Neural progenitor cell (in vitro differentiated cells): ENCODE results near the gene GAS2. TPM values are rescaled to one million over a fixed set of nuclear protein-coding genes. Genes with fewer than 3 reads are reported as not detected.

ENCODE experiments used
- DNase-seq: peaks from one replicate; pipeline ENCODE4 v3.0.0-alpha.2; 2016; ENCODE audit warnings: low spot score
- H2AFZ ChIP-seq: fragments of 200-600 bp; sonication (generic); replicated peaks from 2 replicates; pipeline ENCODE4 v1.6.1; 2016; ENCODE audit warnings: antibody characterized with exemption
- H3F3A ChIP-seq: fragments of 200-600 bp; sonication (generic); 2 replicates; pipeline ENCODE4 v1.6.1; 2016; ENCODE audit warnings: antibody characterized with exemption, low read depth
- H3K27ac ChIP-seq: fragments of 200-600 bp; sonication (generic); 2 replicates; pipeline ENCODE4 v1.5.1; 2016; ENCODE audit warnings: mild to moderate bottlenecking
- H3K27me3 ChIP-seq: fragments of 200-600 bp; sonication (generic); 2 replicates; pipeline ENCODE4 v1.6.1; 2016; ENCODE audit warnings: mild to moderate bottlenecking, moderate library complexity
- H3K36me3 ChIP-seq: fragments of 200-600 bp; sonication (generic); 2 replicates; pipeline ENCODE4 v1.5.1; 2016
- H3K4me1 ChIP-seq: fragments of 200-600 bp; sonication (generic); 2 replicates; pipeline ENCODE4 v1.6.1; 2016; ENCODE audit warnings: mixed run types
- H3K4me2 ChIP-seq: fragments of 200-600 bp; sonication (generic); 2 replicates; pipeline ENCODE4 v1.6.1; 2016
- H3K4me3 ChIP-seq: fragments of 200-600 bp; sonication (generic); 2 replicates; pipeline ENCODE4 v1.5.1; 2016
- H3K79me2 ChIP-seq: fragments of 200-600 bp; sonication (generic); 2 replicates; pipeline ENCODE4 v1.6.1; 2016; ENCODE audit warnings: low read depth
- H3K9ac ChIP-seq: fragments of 200-600 bp; sonication (generic); 2 replicates; pipeline ENCODE4 v1.6.1; 2016
- H3K9me3 ChIP-seq: fragments of 200-600 bp; sonication (generic); 2 replicates; pipeline ENCODE4 v1.5.1; 2016; ENCODE audit warnings: low read depth
- H4K20me1 ChIP-seq: fragments of 200-600 bp; sonication (generic); 2 replicates; pipeline ENCODE4 v1.6.1; 2016; ENCODE audit warnings: low read depth
- H3K27ac Mint-ChIP-seq: 3 replicates; pipeline ENCODE4 v1.8.0; 2021; ENCODE audit warnings: mixed read lengths
- H3K27me3 Mint-ChIP-seq: 2 replicates; pipeline ENCODE4 v1.8.0; 2022; ENCODE audit warnings: low read depth, mild to moderate bottlenecking, inconsistent platforms, moderate library complexity, mixed read lengths; ENCODE audit not compliant: insufficient read depth
- H3K36me3 Mint-ChIP-seq: 3 replicates; pipeline ENCODE4 v1.8.0; 2021; ENCODE audit warnings: mixed read lengths
- H3K4me1 Mint-ChIP-seq: 3 replicates; pipeline ENCODE4 v1.8.0; 2021; ENCODE audit warnings: mixed read lengths
- H3K4me3 Mint-ChIP-seq: 3 replicates; pipeline ENCODE4 v1.8.0; 2021; ENCODE audit warnings: mild to moderate bottlenecking, moderate library complexity, mixed read lengths
- H3K9me3 Mint-ChIP-seq: 3 replicates; pipeline ENCODE4 v1.8.0; 2020; ENCODE audit warnings: mixed read lengths
- EZH2 ChIP-seq: fragments of 200-600 bp; sonication (generic); IDR thresholded peaks from 2 replicates; pipeline ENCODE4 v1.6.1; 2017; ENCODE audit warnings: antibody characterized with exemption, mild to moderate bottlenecking, moderate library complexity
- EZH2phosphoT487 ChIP-seq: fragments of 200-600 bp; sonication (generic); IDR thresholded peaks from 2 replicates; pipeline ENCODE4 v1.6.1; 2017; ENCODE audit warnings: antibody characterized with exemption
- total RNA-seq: library from RNA; depleted of rRNA; stranded (reverse); fragments of >200 nt; gene quantifications from 2 replicates; pipeline ENCODE4 v1.2.3, GENCODE V29; 2015; ENCODE audit warnings: low replicate concordance
- TF ChIP-seq, protein P1 (sequence below): fragments of 200-600 bp; sonication (generic); IDR thresholded peaks from 2 replicates; pipeline ENCODE4 v1.5.1; 2017; ENCODE audit warnings: antibody characterized with exemption, mild to moderate bottlenecking

GAS2 gene
- total RNA-seq, 1 donor from 2014 or later, result 6.4 TPM

DNA sequence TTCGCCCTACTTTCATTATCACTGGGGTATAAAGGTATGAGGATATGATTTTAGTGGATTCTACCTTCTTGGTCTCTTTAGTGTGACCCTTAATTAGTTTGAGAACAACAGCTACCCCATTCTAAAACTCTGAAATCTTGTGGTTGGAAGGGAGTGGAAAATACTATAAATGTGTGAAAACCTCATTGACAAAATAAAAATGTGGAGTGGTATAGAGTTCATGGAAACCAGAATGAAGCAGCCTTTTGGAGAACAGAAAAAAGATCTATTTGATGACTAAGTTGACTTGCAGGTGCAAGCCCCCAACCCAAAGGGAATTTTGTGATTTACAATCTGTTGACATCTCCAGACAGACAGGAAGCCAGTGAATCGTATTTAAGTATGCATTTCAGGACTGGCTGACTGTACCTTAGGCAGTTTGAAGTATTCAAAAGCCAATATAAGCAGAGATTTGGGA, 75.8 kb downstream of the GAS2 start:
- TF ChIP-seq, protein P1, sequence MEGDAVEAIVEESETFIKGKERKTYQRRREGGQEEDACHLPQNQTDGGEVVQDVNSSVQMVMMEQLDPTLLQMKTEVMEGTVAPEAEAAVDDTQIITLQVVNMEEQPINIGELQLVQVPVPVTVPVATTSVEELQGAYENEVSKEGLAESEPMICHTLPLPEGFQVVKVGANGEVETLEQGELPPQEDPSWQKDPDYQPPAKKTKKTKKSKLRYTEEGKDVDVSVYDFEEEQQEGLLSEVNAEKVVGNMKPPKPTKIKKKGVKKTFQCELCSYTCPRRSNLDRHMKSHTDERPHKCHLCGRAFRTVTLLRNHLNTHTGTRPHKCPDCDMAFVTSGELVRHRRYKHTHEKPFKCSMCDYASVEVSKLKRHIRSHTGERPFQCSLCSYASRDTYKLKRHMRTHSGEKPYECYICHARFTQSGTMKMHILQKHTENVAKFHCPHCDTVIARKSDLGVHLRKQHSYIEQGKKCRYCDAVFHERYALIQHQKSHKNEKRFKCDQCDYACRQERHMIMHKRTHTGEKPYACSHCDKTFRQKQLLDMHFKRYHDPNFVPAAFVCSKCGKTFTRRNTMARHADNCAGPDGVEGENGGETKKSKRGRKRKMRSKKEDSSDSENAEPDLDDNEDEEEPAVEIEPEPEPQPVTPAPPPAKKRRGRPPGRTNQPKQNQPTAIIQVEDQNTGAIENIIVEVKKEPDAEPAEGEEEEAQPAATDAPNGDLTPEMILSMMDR, result no peak
- TF ChIP-seq EZH2phosphoT487 (no peak), EZH2 (no peak)
- no peaks in the 10 kb centered on the region for H4K20me1 ChIP-seq
- H3K4me3 ChIP-seq, result no peak overlapping the region
- H2AFZ ChIP-seq, result no peak overlapping the region
- Mint-ChIP-seq H3K27ac (no peak overlapping the region), H3K9me3 (no peaks in the 10 kb centered on the region), H3K27me3 (no peaks in the 10 kb centered on the region), H3K4me1 (no peaks in the 10 kb centered on the region), H3K36me3 (no peaks in the 10 kb centered on the region), H3K4me3 (no peak overlapping the region)
- no peaks in the 10 kb centered on the region for H3F3A ChIP-seq
- H3K36me3 ChIP-seq, result no peaks in the 10 kb centered on the region
- H3K9me3 ChIP-seq, result no peaks in the 10 kb centered on the region
- no peaks in the 10 kb centered on the region for H3K79me2 ChIP-seq
- no peaks in the 10 kb centered on the region for H3K27me3 ChIP-seq
- no peak overlapping the region for H3K4me2 ChIP-seq
- H3K4me1 ChIP-seq, result no peaks in the 10 kb centered on the region
- no peak overlapping the region for H3K27ac ChIP-seq
- no peak for DNase-seq
- no peak overlapping the region for H3K9ac ChIP-seq

DNA sequence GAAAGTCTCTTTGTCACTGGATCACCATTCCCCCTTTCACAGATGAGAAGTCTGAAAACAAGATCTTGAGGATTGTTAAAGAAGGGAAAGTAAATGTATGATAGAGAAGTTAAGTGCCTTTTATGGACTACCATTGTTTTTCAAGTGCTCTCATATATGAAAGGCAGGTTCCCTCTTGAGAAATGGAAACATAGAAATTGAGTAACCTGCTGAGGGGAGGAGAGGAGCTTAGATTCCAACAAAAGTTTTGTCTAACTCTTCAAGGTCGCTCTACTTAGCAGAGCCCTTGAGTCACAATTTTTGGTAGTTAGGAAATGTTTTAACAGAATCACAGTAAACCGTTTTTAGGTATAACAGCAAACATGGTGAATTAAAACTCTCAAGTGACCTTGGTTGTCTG, 83.1 kb downstream of the GAS2 start:
- Histone ChIP-seq H2AFZ (no peak overlapping the region), H3F3A (no peaks in the 10 kb centered on the region), H3K4me2 (no peak overlapping the region), H3K27ac (no peak overlapping the region), H3K36me3 (no peaks in the 10 kb centered on the region), H3K27me3 (peaks cover 4% of the 10 kb centered on the region), H3K9me3 (no peaks in the 10 kb centered on the region), H4K20me1 (no peaks in the 10 kb centered on the region), H3K4me1 (peaks cover 8% of the 10 kb centered on the region), H3K4me3 (no peak overlapping the region), H3K79me2 (no peaks in the 10 kb centered on the region), H3K9ac (no peak overlapping the region)
- H3K9me3 Mint-ChIP-seq, result no peaks in the 10 kb centered on the region
- H3K27me3 Mint-ChIP-seq, result no peaks in the 10 kb centered on the region
- H3K4me1 Mint-ChIP-seq, result peaks cover 8% of the 10 kb centered on the region
- H3K27ac Mint-ChIP-seq, result no peak overlapping the region
- no peak for DNase-seq
- no peak overlapping the region for H3K4me3 Mint-ChIP-seq
- no peaks in the 10 kb centered on the region for H3K36me3 Mint-ChIP-seq
- no peak for TF ChIP-seq EZH2
- TF ChIP-seq, protein P1, result no peak
- no peak for TF ChIP-seq EZH2phosphoT487

DNA sequence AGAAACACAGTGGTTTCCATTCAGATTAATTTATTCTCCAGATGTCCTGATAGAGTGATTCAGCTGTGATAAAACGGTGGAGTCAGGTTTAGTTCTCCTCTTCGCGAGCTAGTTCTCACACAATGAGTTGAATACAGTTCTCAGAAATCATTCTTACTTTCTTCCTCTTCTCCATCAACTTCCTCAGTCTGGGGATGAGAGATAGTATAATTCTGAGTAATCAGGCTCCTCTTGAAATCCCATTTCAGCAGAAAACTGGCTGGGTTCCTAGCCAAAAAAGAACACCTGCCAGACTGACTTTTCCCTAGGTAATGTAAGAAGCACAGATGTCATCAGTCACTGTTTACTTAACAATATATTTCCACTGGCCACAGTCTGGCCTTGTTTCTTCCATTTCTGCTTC, 86.5 kb downstream of the GAS2 start:
- no peaks in the 10 kb centered on the region for H3K27me3 Mint-ChIP-seq
- H3K27ac Mint-ChIP-seq, result no peak overlapping the region
- H3K36me3 ChIP-seq, result no peaks in the 10 kb centered on the region
- H3K4me1 ChIP-seq, result peaks cover 8% of the 10 kb centered on the region
- DNase-seq, result no peak
- H3K9me3 ChIP-seq, result no peaks in the 10 kb centered on the region
- no peak overlapping the region for H3K27ac ChIP-seq
- H3F3A ChIP-seq, result no peaks in the 10 kb centered on the region
- peaks cover 4% of the 10 kb centered on the region for H3K27me3 ChIP-seq
- TF ChIP-seq, protein P1, result no peak
- TF ChIP-seq EZH2phosphoT487 (no peak), EZH2 (no peak)
- no peak overlapping the region for H3K4me3 ChIP-seq
- H3K36me3 Mint-ChIP-seq, result no peaks in the 10 kb centered on the region
- no peak overlapping the region for H2AFZ ChIP-seq
- H3K4me3 Mint-ChIP-seq, result no peak overlapping the region
- no peak overlapping the region for H3K9ac ChIP-seq
- no peaks in the 10 kb centered on the region for H4K20me1 ChIP-seq
- H3K4me1 Mint-ChIP-seq, result peaks cover 11% of the 10 kb centered on the region
- no peak overlapping the region for H3K4me2 ChIP-seq
- no peaks in the 10 kb centered on the region for H3K79me2 ChIP-seq
- no peaks in the 10 kb centered on the region for H3K9me3 Mint-ChIP-seq

DNA sequence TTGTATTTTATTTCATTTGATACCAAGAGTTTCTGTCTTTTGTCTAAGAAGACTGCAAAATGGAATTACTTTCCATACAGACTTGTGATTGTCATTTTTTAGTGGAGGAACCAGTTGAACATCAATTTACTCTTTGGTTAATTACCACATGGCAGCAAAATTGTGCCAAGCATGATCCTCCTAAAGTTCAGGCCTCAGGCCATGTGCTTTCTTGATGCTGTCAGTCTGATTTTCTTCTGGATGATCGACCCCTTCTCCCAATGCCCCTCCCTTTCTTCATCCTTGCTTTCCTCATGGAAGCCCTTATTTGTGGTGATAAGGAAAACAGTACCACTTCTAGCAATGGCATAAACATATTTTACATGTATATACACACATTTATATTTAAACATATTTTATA, 87.0 kb downstream of the GAS2 start:
- peaks cover 8% of the 10 kb centered on the region for H3K4me1 ChIP-seq
- no peak overlapping the region for H3K4me3 ChIP-seq
- no peaks in the 10 kb centered on the region for H4K20me1 ChIP-seq
- no peaks in the 10 kb centered on the region for H3K36me3 ChIP-seq
- H3K9me3 Mint-ChIP-seq, result no peaks in the 10 kb centered on the region
- peaks cover 4% of the 10 kb centered on the region for H3K27me3 ChIP-seq
- TF ChIP-seq EZH2phosphoT487 (no peak), EZH2 (no peak)
- TF ChIP-seq, protein P1, result no peak
- H3K9me3 ChIP-seq, result no peaks in the 10 kb centered on the region
- no peak overlapping the region for H3K4me3 Mint-ChIP-seq
- no peak overlapping the region for H3K27ac Mint-ChIP-seq
- no peak overlapping the region for H3K4me2 ChIP-seq
- no peak overlapping the region for H3K27ac ChIP-seq
- no peaks in the 10 kb centered on the region for H3K27me3 Mint-ChIP-seq
- H3K79me2 ChIP-seq, result no peaks in the 10 kb centered on the region
- no peaks in the 10 kb centered on the region for H3K36me3 Mint-ChIP-seq
- H3K9ac ChIP-seq, result no peak overlapping the region
- no peak overlapping the region for H2AFZ ChIP-seq
- peak; percentile 40 for DNase-seq
- H3K4me1 Mint-ChIP-seq, result peaks cover 11% of the 10 kb centered on the region
- no peaks in the 10 kb centered on the region for H3F3A ChIP-seq
